K562 (cell line): Measurements from ENCODE around the gene SNCB. TPM values are rescaled to one million over a fixed set of nuclear protein-coding genes. Genes with fewer than 3 reads are reported as not detected.
A peak's percentile ranks its signal among the peaks of the same experiment; 100 is the strongest.

Source experiments
- ARID2 ChIP-seq: fragments of 450-650 bp; IDR thresholded peaks from 2 replicates; pipeline ENCODE4 v1.6.1; 2017; ENCODE audit warnings: antibody characterized with exemption, mild to moderate bottlenecking
- CCNT2 ChIP-seq: IDR thresholded peaks from 2 replicates; pipeline ENCODE4 v1.6.1; 2011; ENCODE audit warnings: borderline replicate concordance, low read depth, mild to moderate bottlenecking, moderate library complexity, mixed read lengths, low read length; ENCODE audit not compliant: insufficient read length; ENCODE audit errors: extremely low read depth
- CSDE1 ChIP-seq, 2 experiments: fragments of 450-650 bp; IDR thresholded peaks; 2 replicates each; pipeline ENCODE4 v1.6.1; 2016; ENCODE audit warnings: mild to moderate bottlenecking in 1 of 2
- CTBP1 ChIP-seq: fragments of 450-650 bp; IDR thresholded peaks from 2 replicates; pipeline ENCODE4 v1.6.1; 2016; ENCODE audit warnings: borderline replicate concordance
- CTCF ChIP-seq, 3 experiments: IDR thresholded peaks in 2 of 3; conservative IDR thresholded peaks in 1 of 3; 2 replicates each; pipeline ENCODE4 v1.5.1; 2011 to 2012; ENCODE audit warnings: low read length in 3 of 3, mild to moderate bottlenecking in 3 of 3, control low read depth in 2 of 3, improper control_type of control experiment in 1 of 3, inconsistent platforms in 1 of 3, low read depth in 1 of 3, mixed read lengths in 1 of 3, moderate library complexity in 1 of 3; ENCODE audit not compliant: insufficient read depth in 2 of 3
- DDX20 ChIP-seq: fragments of 450-650 bp; IDR thresholded peaks from 2 replicates; pipeline ENCODE4 v1.6.1; 2016; ENCODE audit warnings: missing genetic modification characterization, low read depth, mild to moderate bottlenecking, missing compliant biosample characterization, moderate library complexity
- FOXP1 ChIP-seq: sonication (generic); formaldehyde crosslinking; IDR thresholded peaks from 2 replicates; pipeline ENCODE4 v1.8.0; 2022; ENCODE audit warnings: mild to moderate bottlenecking, missing genetic modification reagents
- GTF2E2 ChIP-seq: fragments of 200-800 bp; sonication (Bioruptor generic); IDR thresholded peaks from 2 replicates; pipeline ENCODE4 v1.6.1; 2016; ENCODE audit warnings: missing genetic modification characterization, missing compliant biosample characterization
- HDAC2 ChIP-seq: fragments of 450-650 bp; IDR thresholded peaks from 2 replicates; pipeline ENCODE4 v1.6.1; 2016; ENCODE audit warnings: mild to moderate bottlenecking
- IFI16 ChIP-seq: fragments of 250-450 bp; sonication (Bioruptor Pico); IDR thresholded peaks from 2 replicates; pipeline ENCODE4 v2.1.2; 2022; ENCODE audit warnings: mild to moderate bottlenecking, inconsistent platforms
- POLR2G ChIP-seq: fragments of 200-400 bp; formaldehyde crosslinking; IDR thresholded peaks from 2 replicates; pipeline ENCODE4 v1.6.1; 2017; ENCODE audit warnings: low read depth, mild to moderate bottlenecking, antibody characterized with exemption, low read length, moderate library complexity
- PRPF4 ChIP-seq: fragments of 200-400 bp; formaldehyde crosslinking; IDR thresholded peaks from one replicate; pipeline ENCODE4 v1.6.1; 2017; ENCODE audit warnings: low read length, low read depth, mild to moderate bottlenecking; ENCODE audit not compliant: insufficient read depth, poor library complexity, severe bottlenecking
- PURB ChIP-seq: sonication (generic); formaldehyde crosslinking; IDR thresholded peaks from 2 replicates; pipeline ENCODE4 v1.9.0; 2021; ENCODE audit warnings: low read depth, mild to moderate bottlenecking, missing genetic modification reagents
- PYGO2 ChIP-seq: fragments of 450-650 bp; IDR thresholded peaks from 2 replicates; pipeline ENCODE4 v1.6.1; 2016; ENCODE audit warnings: mild to moderate bottlenecking, missing genetic modification characterization, moderate library complexity, missing compliant biosample characterization
- RBBP5 ChIP-seq: fragments of 200-600 bp; sonication (generic); IDR thresholded peaks from 2 replicates; pipeline ENCODE4 v1.6.1; 2012; ENCODE audit warnings: borderline replicate concordance, mild to moderate bottlenecking, low read length, control low read depth, inconsistent platforms; ENCODE audit not compliant: insufficient read depth, poor library complexity, severe bottlenecking
- RBFOX2 ChIP-seq: fragments of 200-400 bp; formaldehyde crosslinking; IDR thresholded peaks from 2 replicates; pipeline ENCODE4 v1.6.1; 2017; ENCODE audit warnings: low read depth, mild to moderate bottlenecking, low read length, moderate library complexity
- SNAPC5 ChIP-seq: fragments of 250-450 bp; sonication (Bioruptor Pico); IDR thresholded peaks from 2 replicates; pipeline ENCODE4 v1.8.0; 2021; ENCODE audit warnings: moderate library complexity, mild to moderate bottlenecking, inconsistent platforms
- TRIM24 ChIP-seq, 2 experiments: fragments of 450-650 bp; IDR thresholded peaks; 2 replicates each; pipeline ENCODE4 v1.6.1; 2016
- UBTF ChIP-seq, 2 experiments: IDR thresholded peaks; 2 replicates each; pipeline ENCODE4 v1.6.1; 2012; ENCODE audit warnings: improper control_type of control experiment in 2 of 2, low read depth in 2 of 2, low read length in 2 of 2, borderline replicate concordance in 1 of 2
- ZC3H11A ChIP-seq: IDR thresholded peaks from 2 replicates; pipeline ENCODE4 v1.6.1; 2012; ENCODE audit warnings: low read depth, low read length, improper control_type of control experiment
- ZC3H8 ChIP-seq: fragments of 450-650 bp; IDR thresholded peaks from 2 replicates; pipeline ENCODE4 v1.6.1; 2017
- ZKSCAN1 ChIP-seq: fragments of 150-350 bp; IDR thresholded peaks from 2 replicates; pipeline ENCODE4 v1.6.1; 2016; ENCODE audit warnings: low read depth, low read length
- ZNF77 ChIP-seq: fragments of 250-450 bp; sonication (Bioruptor Pico); IDR thresholded peaks from 2 replicates; pipeline ENCODE4 v1.5.0; 2020
- polyA plus RNA-seq, 8 experiments: library from polyadenylated mRNA; depleted of rRNA in 4 of 8; stranded (reverse) in 5 of 8; unstranded in 3 of 8; fragments of >200 nt; fragmentation: Nextera tagmentation in 2 of 8; fragmentation: Illumina TruSeq in 1 of 8; extraction: Ambion mirVana in 2 of 8; extraction: Trizol in 1 of 8; gene quantifications; 2 replicates each; pipeline versions ENCODE4 v1.2.1 to v1.2.3, GENCODE V29; 2011 to 2014; ENCODE audit warnings: inconsistent platforms in 1 of 8, missing spikeins in 1 of 8
- total RNA-seq, 7 experiments: library from RNA; depleted of rRNA in 6 of 7; stranded (reverse); fragments of >200 nt in 6 of 7; fragmentation: Illumina TruSeq in 2 of 7; extraction: Trizol in 2 of 7; gene quantifications; 2 replicates each; pipeline versions ENCODE4 v1.2.1 to v1.2.3, GENCODE V29; 2011 to 2021; ENCODE audit warnings: low replicate concordance in 1 of 7

Gene SNCB
- total and polyA plus RNA-seq, 9 of the 15 experiments (the other 6 are each of a cell fraction or from before 2014, with no cell fraction given): not detected

GRCh38 chr5:176609724-176610434 is 20.5 kb downstream of the SNCB start, which contains the start of gene GPRIN1 (continued):
- TF ChIP-seq ZC3H11A: no peak
- TF ChIP-seq PURB (CRISPR knock-in tag): no peak
- TF ChIP-seq CCNT2: peak; percentile 24
- TF ChIP-seq SNAPC5: no peak
- no peak for TF ChIP-seq RBBP5
- TF ChIP-seq IFI16 (CRISPR knock-in tag): no peak
- TF ChIP-seq HDAC2: peak; percentile 35; the same call in 1 of the 2 replicates
- TF ChIP-seq CSDE1 (IDR thresholded peaks at IDR 0.05): no peak
- peak; percentile 63 for TF ChIP-seq POLR2G
- no peak for TF ChIP-seq TRIM24 (IDR thresholded peaks at IDR 0.05)
- TF ChIP-seq RBFOX2: no peak
- TF ChIP-seq UBTF (IDR thresholded peaks at IDR 0.05; ENCODE audit: borderline replicate concordance in 1 of 2, low read depth in 2 of 2, low read length in 2 of 2): no peak
- TF ChIP-seq CTBP1: peak; percentile 18; the same call in 1 of the 2 replicates
- TF ChIP-seq CTCF (IDR thresholded peaks at IDR 0.05 in 2 of 3, conservative IDR thresholded peaks at IDR 0.05 in 1 of 3; ENCODE audit: insufficient read depth in 2 of 3, low read depth in 1 of 3, low read length in 3 of 3): peak in 2 of 3 experiments; percentile 57 to 95; a peak in 5 of 6 replicates
- TF ChIP-seq DDX20 (tag): no peak
- TF ChIP-seq FOXP1 (CRISPR knock-in tag): no peak
- no peak for TF ChIP-seq GTF2E2 (tag)
- no peak for TF ChIP-seq PRPF4
- no peak for TF ChIP-seq ZNF77 (CRISPR knock-in tag)
- no peak for TF ChIP-seq ZC3H8
- no peak for TF ChIP-seq ZKSCAN1
- no peak for TF ChIP-seq PYGO2 (tag)
- TF ChIP-seq ARID2: no peak
